CD4-positive, alpha-beta T cell treated with Interleukin-15 for 4 hours (primary cell): ENCODE measurements around the gene ZBTB40.

Source experiments
- DNase-seq: peaks from one replicate; pipeline ENCODE4 v3.0.0-alpha.2; 2020; ENCODE audit warnings: low spot score

The ZBTB40 gene

DNA sequence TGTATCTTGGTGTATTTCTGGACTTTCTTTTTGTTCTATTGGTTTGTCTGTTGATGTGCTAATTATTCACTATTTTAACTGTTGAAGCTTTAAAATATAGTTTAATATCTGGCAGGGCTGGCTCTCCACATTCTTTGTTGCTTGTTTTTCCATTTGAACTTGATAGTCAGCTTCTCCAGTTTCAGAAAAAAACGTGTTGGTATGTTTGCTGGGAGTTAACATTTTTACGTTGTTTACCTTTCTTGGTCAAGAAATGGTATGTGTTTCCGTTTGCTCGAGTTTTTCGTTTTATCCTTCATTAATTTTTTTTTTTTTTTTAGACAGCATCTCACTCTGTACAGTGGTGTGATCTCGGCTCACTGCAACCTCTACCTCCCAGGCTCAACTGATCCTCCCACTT lies 16.9 kb upstream of the ZBTB40 start:
- no peak for DNase-seq

DNA sequence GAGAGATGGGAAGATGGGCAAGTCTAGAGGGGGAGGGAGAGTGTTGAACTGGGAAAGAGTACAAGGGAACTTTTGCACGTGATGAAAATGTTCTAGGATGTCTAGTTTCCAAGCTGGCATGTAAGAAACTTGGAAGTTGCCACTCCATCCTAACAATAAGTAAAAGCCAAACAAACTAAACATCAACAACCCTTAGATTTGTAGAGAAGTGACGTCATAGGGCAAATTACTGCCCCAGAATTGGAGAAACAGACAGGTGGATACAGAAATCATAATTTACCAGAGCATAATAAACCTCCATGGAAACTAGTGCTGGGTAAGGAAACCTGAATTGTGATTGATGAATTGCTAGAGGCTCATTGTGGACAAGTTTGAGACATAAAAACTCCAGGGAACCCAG lies 14.7 kb upstream of the ZBTB40 start:
- no peak for DNase-seq

DNA sequence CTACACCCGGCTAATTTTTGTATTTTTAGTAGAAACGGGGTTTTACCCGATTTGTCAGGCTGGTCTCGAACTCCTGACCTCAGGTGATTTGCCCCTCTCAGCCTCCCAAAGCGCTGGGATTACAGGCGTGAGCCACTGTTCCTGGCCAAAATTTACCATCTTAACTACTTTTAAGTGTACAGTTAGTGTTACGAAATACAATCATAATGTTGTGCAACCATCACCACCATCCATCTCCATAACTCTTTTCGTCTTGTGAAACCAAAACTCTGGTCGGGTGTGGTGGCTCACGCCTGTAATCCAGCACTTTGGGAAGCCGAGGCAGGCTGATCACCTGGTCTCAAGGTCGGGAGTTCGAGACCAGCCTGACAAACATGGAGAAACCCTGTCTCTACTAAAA lies 14.1 kb upstream of the ZBTB40 start:
- no peak for DNase-seq

DNA sequence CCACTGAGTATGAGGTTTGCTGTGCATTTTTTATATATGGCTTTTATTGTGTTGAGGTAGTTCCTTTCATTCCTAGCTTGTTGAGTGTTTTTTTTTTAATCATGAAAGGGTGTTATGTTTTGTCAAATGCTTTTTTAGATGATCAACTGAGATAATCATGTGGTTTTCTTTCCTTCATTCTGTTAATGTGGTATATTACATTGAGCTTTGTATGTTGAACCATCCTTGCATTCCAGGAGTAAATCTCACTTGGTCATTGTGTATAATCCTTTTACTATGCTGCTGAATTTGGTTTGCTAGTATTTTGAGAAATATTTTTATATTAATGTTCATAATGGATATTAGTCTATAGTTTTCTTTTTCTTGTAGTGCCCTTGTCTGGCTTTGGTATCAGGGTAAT lies 11.1 kb upstream of the ZBTB40 start:
- no peak for DNase-seq

DNA sequence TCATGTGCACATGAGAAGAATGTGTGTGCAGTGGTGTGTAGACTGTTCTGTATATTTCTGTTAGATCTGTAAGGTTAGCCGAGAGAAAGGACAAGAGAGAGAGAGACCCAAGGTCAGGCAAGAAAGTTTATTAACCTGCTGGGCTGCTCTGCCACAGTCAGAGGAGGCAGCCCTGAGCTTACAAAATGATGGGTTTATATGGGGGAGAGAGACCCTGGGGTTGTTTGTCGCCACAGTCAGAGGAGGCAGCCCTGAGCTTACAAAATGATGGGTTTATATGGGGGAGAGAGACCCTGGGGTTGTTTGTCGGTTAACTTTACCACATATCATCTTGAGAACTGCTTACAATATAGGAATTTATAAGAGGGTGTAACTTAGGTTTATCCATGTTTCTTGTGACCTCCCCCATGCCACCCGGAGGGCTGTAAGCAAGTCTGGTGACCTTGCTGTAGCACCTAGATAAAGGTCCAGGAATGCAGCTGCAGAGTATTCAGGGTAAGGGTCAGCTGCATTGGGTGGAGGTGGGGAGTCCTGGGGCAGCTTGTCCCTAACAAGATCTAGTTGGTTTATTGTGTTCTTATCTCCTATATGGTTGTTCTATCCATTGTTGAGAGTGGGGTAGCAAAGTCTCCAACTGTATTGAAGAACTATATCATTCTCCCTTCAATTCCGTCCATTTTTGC lies 9.3 kb upstream of the ZBTB40 start:
- DNase-seq, result no peak

DNA sequence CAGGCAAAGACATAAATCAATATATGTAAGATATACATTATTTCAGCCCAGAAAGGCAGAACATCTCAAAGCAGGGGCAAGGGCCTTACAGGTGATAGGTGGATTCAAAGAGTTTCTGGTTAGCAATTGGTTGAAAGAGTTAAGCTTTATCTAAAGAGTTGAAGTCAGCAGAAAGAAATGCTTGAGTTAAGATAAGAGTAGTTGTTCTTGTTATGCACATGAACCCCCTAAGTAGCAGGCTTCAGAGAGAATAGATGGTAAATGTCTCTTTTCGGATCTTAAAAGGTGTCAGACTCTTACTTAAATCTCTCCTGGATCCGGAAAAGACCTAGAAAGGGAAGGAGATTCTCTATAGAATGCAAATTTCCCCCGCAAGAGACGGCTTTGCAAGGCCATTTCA lies 8.3 kb upstream of the ZBTB40 start:
- DNase-seq, result no peak

GRCh38 chr1:22444856-22445255 lies 6.8 kb upstream of the ZBTB40 start:
- no peak for DNase-seq

DNA sequence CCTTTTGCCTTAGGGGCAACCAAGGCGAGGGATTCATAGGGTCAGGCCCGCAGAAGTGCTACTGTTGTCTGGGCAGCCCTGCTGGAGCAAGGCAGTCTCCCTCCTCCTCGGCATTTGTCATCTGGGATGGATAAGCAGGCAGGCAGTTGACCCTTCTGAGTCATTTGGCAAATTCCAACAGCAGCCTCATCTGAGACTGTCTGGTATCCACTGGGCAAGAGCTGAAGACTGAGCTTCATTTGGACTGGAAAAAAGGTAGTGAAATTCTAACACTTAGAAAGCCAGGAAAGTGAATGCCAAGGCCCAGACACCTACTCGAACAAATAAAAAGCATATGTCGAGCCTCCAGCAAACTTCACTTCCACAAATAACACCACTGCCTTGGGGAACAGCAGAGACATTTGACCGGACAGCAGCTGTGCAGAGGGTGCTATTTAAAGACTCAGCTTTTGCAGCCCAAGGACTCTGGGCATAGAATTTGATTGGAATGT lies 4.0 kb upstream of the ZBTB40 start:
- DNase-seq, result no peak

GRCh38 chr1:22449636-22450035 lies 2.0 kb upstream of the ZBTB40 start:
- DNase-seq, result no peak

- no peak for DNase-seq
Observed at GRCh38 chr1:22450351-22451021, 1.2 kb upstream of the ZBTB40 start.

DNA sequence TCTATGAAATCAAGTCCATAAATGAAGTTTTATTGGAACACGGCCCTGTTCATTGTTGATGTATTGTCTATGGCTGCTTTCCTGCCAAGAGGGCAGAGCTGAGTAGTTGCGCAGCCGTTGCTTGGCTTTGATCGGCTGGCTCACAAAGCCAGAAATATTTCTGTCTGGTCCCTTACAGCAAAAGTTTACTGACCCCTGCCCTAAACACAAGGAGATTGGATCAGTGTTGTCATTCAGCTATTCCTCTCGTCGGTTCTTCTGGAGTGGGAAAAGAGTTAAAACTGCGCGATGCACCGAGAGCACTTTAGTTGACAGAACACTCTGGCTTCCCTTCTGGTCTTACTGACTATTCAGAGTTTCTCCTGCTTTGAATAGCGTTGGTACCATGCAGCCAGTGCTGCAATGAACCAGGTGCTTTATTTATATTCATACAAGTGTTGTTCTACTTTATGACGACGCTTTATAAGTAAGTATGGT lies 868 bp downstream of the ZBTB40 start:
- DNase-seq, result peak; percentile 25

GRCh38 chr1:22453181-22453580 lies 1.5 kb downstream of the ZBTB40 start:
- DNase-seq, result no peak

- DNase-seq, result no peak
Observed at GRCh38 chr1:22454476-22455056, 2.9 kb downstream of the ZBTB40 start.

- DNase-seq, result no peak
Observed at GRCh38 chr1:22457345-22457744, 5.7 kb downstream of the ZBTB40 start.

DNA sequence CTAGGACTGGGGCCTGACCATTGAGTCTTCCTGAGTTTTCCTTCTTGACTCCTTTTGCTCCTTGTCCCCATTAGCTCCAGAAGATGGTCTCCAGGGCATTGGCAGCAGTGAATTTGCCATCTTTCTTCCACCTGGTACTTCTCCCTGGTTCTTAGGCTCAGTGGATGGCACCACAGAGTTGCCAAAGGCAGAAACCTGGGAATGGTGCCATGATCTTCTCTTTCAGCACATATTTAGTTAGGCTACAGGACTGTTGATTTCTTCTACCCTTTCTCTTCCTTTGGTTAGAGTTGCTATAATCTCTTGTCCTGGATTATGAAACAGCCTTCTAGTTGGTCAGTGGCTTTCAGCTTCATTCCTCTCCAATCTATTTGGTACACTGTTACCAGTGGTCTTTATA lies 6.2 kb downstream of the ZBTB40 start:
- no peak for DNase-seq

DNA sequence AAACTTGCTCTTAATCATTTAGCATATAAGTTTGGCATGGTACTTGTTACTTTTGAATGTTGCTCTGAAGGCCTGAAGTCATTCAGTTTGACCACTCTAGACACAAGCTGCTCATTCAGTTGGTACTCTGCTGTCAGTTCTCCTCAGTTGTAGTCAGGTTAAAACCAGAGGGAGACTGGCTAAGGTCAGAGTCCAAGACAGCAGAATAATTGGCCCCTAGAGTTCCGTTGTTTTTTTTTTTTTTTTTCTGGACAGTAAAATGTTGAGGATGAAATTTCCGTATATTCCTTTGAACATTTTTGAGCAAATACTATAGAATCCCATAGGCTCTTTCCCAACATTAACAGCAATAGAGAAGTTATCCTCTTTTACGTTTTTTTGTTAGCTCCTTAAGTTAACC lies 9.4 kb downstream of the ZBTB40 start:
- DNase-seq, result no peak

GRCh38 chr1:22461678-22462527 lies 10.3 kb downstream of the ZBTB40 start:
- DNase-seq, result no peak

DNA sequence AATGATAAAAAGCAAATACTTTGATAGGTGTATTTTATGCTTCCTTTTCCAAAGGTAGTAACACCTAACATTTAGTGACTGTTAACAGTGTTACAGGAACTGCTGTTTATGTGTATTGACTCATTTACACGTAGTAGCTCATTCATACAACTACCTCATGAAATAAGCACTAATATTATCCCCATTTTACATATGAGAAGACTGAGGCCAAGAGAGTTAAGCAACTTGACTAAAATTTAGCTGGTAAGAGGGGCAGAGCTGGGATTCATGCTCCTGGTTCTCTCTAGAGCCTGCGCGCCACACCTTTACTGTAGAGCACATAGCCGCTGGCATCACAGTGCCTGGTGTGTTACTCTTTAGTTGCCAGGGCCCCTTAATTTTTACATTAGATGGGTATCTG lies 11.3 kb downstream of the ZBTB40 start:
- no peak for DNase-seq

DNA sequence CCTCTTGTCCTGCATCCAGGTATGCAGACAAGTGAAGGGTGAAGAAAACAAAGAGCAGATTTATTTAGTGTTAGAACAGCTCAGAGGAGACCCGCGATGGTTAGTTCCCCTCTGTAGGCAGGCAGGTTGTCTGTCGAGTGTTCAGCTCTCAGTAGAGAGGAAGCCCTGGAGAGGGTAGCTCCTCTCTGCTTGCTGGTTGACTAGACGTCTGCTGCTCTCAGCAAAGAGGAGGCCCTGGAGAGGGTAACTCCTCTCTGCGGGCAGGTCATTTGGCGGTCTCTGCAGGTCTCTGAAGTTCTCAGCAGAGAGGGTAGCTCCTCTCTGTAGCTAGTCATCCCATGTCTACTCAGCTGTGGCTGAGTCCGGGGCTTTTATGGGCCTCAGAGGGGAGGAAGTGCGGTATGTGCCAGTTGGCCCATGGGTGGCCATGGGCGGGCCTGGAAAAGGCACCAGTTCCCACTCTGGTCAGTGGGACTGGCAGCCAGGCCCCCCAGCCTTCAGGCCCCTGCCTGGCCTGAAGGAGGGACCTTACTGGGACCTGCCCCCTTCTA lies 13.4 kb downstream of the ZBTB40 start:
- no peak for DNase-seq

DNA sequence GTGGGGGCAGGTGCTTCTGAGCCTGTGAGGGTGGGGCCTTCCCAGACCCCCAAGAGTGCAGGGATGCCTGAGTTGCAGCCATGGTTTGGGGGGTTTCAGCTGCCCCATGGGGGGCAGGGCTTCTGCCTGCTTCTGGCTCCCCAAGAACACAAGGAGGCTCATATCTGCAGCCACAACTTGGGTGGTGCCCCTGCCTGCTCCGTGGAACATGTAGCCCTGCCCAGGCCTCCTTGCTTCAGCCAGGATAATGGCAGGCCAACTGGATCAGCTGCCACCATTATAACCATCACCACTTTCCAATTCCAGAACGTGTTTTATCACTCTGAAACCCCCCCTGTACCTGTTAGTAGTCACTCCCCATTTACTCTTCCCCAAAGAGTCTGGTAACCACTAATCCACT lies 14.0 kb downstream of the ZBTB40 start:
- no peak for DNase-seq

DNA sequence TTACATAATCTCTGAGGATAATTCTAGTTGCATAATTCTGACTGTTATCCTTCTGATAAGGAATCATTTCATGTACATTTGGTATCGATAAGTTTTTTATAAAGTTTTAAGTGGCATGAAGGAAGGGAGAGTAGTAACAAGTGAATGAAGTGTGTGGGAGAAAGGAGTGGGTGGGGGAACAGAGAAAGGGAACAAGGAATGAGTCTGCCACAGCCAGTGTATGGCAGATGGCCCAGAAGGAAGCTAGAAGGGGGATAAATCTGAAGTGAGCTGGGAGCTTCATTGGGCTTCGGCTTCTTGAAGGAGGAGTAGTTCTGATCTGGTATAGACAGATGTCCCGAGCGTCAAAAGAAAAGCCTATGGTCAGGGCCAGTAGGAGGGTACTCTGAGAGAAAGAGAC lies 18.6 kb downstream of the ZBTB40 start:
- DNase-seq, result no peak

- DNase-seq, result no peak
Observed at GRCh38 chr1:22471078-22471477, 19.4 kb downstream of the ZBTB40 start.
